Activated naive CD8-positive, alpha-beta T cell treated with anti-CD3 and anti-CD28 coated beads, Interleukin-2, amount 10 ng/mL, durations not matched to agents 7 days and 5 days (primary cell): ENCODE results near the gene FARP2. TPM values are rescaled to one million over a fixed set of nuclear protein-coding genes. Genes with fewer than 3 reads are reported as not detected.
A peak's percentile ranks its signal among the peaks of the same experiment; 100 is the strongest.
"Not testable (repeated sequence)": the region's sequence is repeated elsewhere in the genome, so short reads cannot be mapped to it uniquely, and the experiment has no call there.

Experiments used
- ATAC-seq: fragments of 150-1000 bp; cut with Tn5 transposase; one replicate; pipeline ENCODE4 v1.10.0; 2021; ENCODE audit warnings: low read depth, moderate library complexity
- POLR2A ChIA-PET: fragments of 350-600 bp; sonication (Branson Sonifier 250); formaldehyde crosslinking; loops from one replicate; lab custom pipeline; 2021; ENCODE audit warnings: antibody characterized with exemption; lab: Charles Lee
- DNase-seq: peaks from one replicate; pipeline ENCODE4 v3.0.0; 2021
- H3K27ac Mint-ChIP-seq: one replicate; pipeline ENCODE4 v1.8.0; 2022; ENCODE audit warnings: mild to moderate bottlenecking, mixed read lengths
- H3K27me3 Mint-ChIP-seq: one replicate; pipeline ENCODE4 v1.8.0; 2022; ENCODE audit warnings: mild to moderate bottlenecking, moderate library complexity, mixed read lengths
- H3K36me3 Mint-ChIP-seq: one replicate; pipeline ENCODE4 v1.8.0; 2021; ENCODE audit warnings: mild to moderate bottlenecking, mixed read lengths
- H3K4me1 Mint-ChIP-seq: one replicate; pipeline ENCODE4 v1.8.0; 2021; ENCODE audit warnings: mixed read lengths
- H3K4me3 Mint-ChIP-seq: one replicate; pipeline ENCODE4 v1.8.0; 2022; ENCODE audit warnings: mild to moderate bottlenecking, moderate library complexity, mixed read lengths
- H3K9me3 Mint-ChIP-seq: one replicate; pipeline ENCODE4 v1.8.0; 2021; ENCODE audit warnings: mixed read lengths
- total RNA-seq, 2 experiments: library from RNA; stranded (reverse); gene quantifications; one replicate each; pipeline ENCODE4 v1.2.3, GENCODE V29; 2021

The FARP2 gene
- total RNA-seq, 2 experiments from 2014 or later, result 17.7 to 18.3 TPM

- no peak for DNase-seq
- ATAC-seq, result peak; percentile 51
- POLR2A ChIA-PET, result no interaction called here
- peaks cover 10% of the 10 kb centered on the region for H3K36me3 Mint-ChIP-seq
- H3K27ac Mint-ChIP-seq, result no peak overlapping the region
- H3K9me3 Mint-ChIP-seq, result no peaks in the 10 kb centered on the region
- no peak overlapping the region for H3K4me3 Mint-ChIP-seq
- peaks cover 13% of the 10 kb centered on the region for H3K27me3 Mint-ChIP-seq
- H3K4me1 Mint-ChIP-seq, result peaks cover 20% of the 10 kb centered on the region
Observed at GRCh38 chr2:241445426-241445825, 89.3 kb downstream of the FARP2 start.

GRCh38 chr2:241450092-241450491, 94.0 kb downstream of the FARP2 start:
- ATAC-seq, H3K27ac Mint-ChIP-seq: not testable (repeated sequence)

GRCh38 chr2:241451840-241452506, 95.9 kb downstream of the FARP2 start:
- DNase-seq (no peak), ATAC-seq (no peak)
- Mint-ChIP-seq H3K27ac (no peak overlapping the region), H3K9me3 (no peaks in the 10 kb centered on the region), H3K27me3 (peaks cover 18% of the 10 kb centered on the region), H3K36me3 (no peaks in the 10 kb centered on the region), H3K4me3 (no peak overlapping the region), H3K4me1 (no peaks in the 10 kb centered on the region)
- POLR2A ChIA-PET, result no interaction called here

More at GRCh38 chr2:241450092-241450491, 94.0 kb downstream of the FARP2 start:
- H3K4me3 Mint-ChIP-seq, H3K36me3 Mint-ChIP-seq, DNase-seq, H3K9me3 Mint-ChIP-seq, POLR2A ChIA-PET, H3K4me1 Mint-ChIP-seq: not testable (repeated sequence)
- peaks cover 23% of the 10 kb centered on the region for H3K27me3 Mint-ChIP-seq

GRCh38 chr2:241453919-241454318, 97.8 kb downstream of the FARP2 start:
- H3K27ac Mint-ChIP-seq, POLR2A ChIA-PET, H3K4me3 Mint-ChIP-seq, DNase-seq, H3K9me3 Mint-ChIP-seq, ATAC-seq, H3K4me1 Mint-ChIP-seq, H3K36me3 Mint-ChIP-seq: not testable (repeated sequence)
- H3K27me3 Mint-ChIP-seq, result peaks cover 13% of the 10 kb centered on the region

- Mint-ChIP-seq H3K4me3 (no peak overlapping the region), H3K27me3 (peaks cover 13% of the 10 kb centered on the region), H3K9me3 (no peaks in the 10 kb centered on the region), H3K27ac (no peak overlapping the region), H3K36me3 (no peaks in the 10 kb centered on the region), H3K4me1 (no peaks in the 10 kb centered on the region)
- DNase-seq, result no peak
- POLR2A ChIA-PET, result interaction anchor here (0.6 kb wide), 1 partner anchor 144 kb away, joined by 3 read pairs; no protein-coding TSS in a partner anchor
- ATAC-seq, result no peak
Observed at GRCh38 chr2:241454837-241455485, 98.9 kb downstream of the FARP2 start.

GRCh38 chr2:241456546-241456945, 100.5 kb downstream of the FARP2 start:
- DNase-seq (no peak), ATAC-seq (no peak)
- Mint-ChIP-seq H3K27ac (no peak overlapping the region), H3K9me3 (no peaks in the 10 kb centered on the region), H3K36me3 (no peaks in the 10 kb centered on the region), H3K4me1 (no peaks in the 10 kb centered on the region), H3K4me3 (no peak overlapping the region), H3K27me3 (peaks cover 12% of the 10 kb centered on the region)
- POLR2A ChIA-PET, result no interaction called here

- H3K4me1 Mint-ChIP-seq, result no peaks in the 10 kb centered on the region
- H3K36me3 Mint-ChIP-seq, result no peaks in the 10 kb centered on the region
- H3K9me3 Mint-ChIP-seq, result no peaks in the 10 kb centered on the region
- H3K4me3 Mint-ChIP-seq, result no peak overlapping the region
- peaks cover 7% of the 10 kb centered on the region for H3K27me3 Mint-ChIP-seq
- ATAC-seq (no peak), DNase-seq (no peak)
- POLR2A ChIA-PET, result no interaction called here
- H3K27ac Mint-ChIP-seq, result no peak overlapping the region
Observed at GRCh38 chr2:241458687-241459086, 102.6 kb downstream of the FARP2 start.

GRCh38 chr2:241459520-241459919, 103.4 kb downstream of the FARP2 start:
- peaks cover 3% of the 10 kb centered on the region for H3K27me3 Mint-ChIP-seq
- no peak overlapping the region for H3K4me3 Mint-ChIP-seq
- H3K27ac Mint-ChIP-seq, result no peak overlapping the region
- ATAC-seq (no peak), DNase-seq (no peak)
- H3K9me3 Mint-ChIP-seq, result no peaks in the 10 kb centered on the region
- H3K36me3 Mint-ChIP-seq, result no peaks in the 10 kb centered on the region
- no peaks in the 10 kb centered on the region for H3K4me1 Mint-ChIP-seq
- POLR2A ChIA-PET, result no interaction called here

GRCh38 chr2:241460631-241461030, 104.5 kb downstream of the FARP2 start:
- Mint-ChIP-seq H3K27ac (no peak overlapping the region), H3K4me3 (no peak overlapping the region), H3K4me1 (no peaks in the 10 kb centered on the region), H3K27me3 (peaks cover 5% of the 10 kb centered on the region), H3K36me3 (no peaks in the 10 kb centered on the region), H3K9me3 (no peaks in the 10 kb centered on the region)
- DNase-seq, result no peak
- ATAC-seq, result no peak
- POLR2A ChIA-PET, result no interaction called here

- no peaks in the 10 kb centered on the region for H3K9me3 Mint-ChIP-seq
- DNase-seq (no peak), ATAC-seq (no peak)
- no peak overlapping the region for H3K4me3 Mint-ChIP-seq
- peaks cover 5% of the 10 kb centered on the region for H3K27me3 Mint-ChIP-seq
- H3K36me3 Mint-ChIP-seq, result no peaks in the 10 kb centered on the region
- POLR2A ChIA-PET, result no interaction called here
- H3K4me1 Mint-ChIP-seq, result no peaks in the 10 kb centered on the region
- no peak overlapping the region for H3K27ac Mint-ChIP-seq
Observed at GRCh38 chr2:241461693-241462677, 105.9 kb downstream of the FARP2 start.

GRCh38 chr2:241463276-241464135, 107.4 kb downstream of the FARP2 start:
- POLR2A ChIA-PET, result interaction anchor here (0.6 kb wide), 1 partner anchor 11 kb away, joined by 5 read pairs; no protein-coding TSS in a partner anchor
- no peak for DNase-seq
- Mint-ChIP-seq H3K4me3 (no peak overlapping the region), H3K4me1 (no peaks in the 10 kb centered on the region), H3K27ac (no peak overlapping the region), H3K27me3 (peaks cover 5% of the 10 kb centered on the region), H3K9me3 (no peaks in the 10 kb centered on the region), H3K36me3 (no peaks in the 10 kb centered on the region)
- ATAC-seq, result no peak

- no peak for ATAC-seq
Observed at GRCh38 chr2:241465543-241465942, 109.5 kb downstream of the FARP2 start.

More at GRCh38 chr2:241465543-241465942, 109.5 kb downstream of the FARP2 start:
- H3K4me3 Mint-ChIP-seq, result no peak overlapping the region
- H3K4me1 Mint-ChIP-seq, result peaks cover 2% of the 10 kb centered on the region
- POLR2A ChIA-PET, result no interaction called here
- peaks cover 5% of the 10 kb centered on the region for H3K27me3 Mint-ChIP-seq
- H3K9me3 Mint-ChIP-seq, result no peaks in the 10 kb centered on the region
- H3K36me3 Mint-ChIP-seq, result no peaks in the 10 kb centered on the region
- H3K27ac Mint-ChIP-seq, result no peak overlapping the region
- no peak for DNase-seq
